HG02938 (cell line): ENCODE results near the gene DYNC1LI1.
A peak's percentile ranks its signal among the peaks of the same experiment; 100 is the strongest.
"Not testable (repeated sequence)": the region's sequence is repeated elsewhere in the genome, so short reads cannot be mapped to it uniquely, and the experiment has no call there.

ENCODE experiments used
- ATAC-seq: cut with Tn5 transposase; IDR thresholded peaks from one replicate; pipeline ENCODE4 v1.9.1; 2021; ENCODE audit warnings: mild to moderate bottlenecking, moderate library complexity; ENCODE audit not compliant: unreplicated experiment

DYNC1LI1 gene

GRCh38 chr3:32540899-32541298 is 29.8 kb downstream of the DYNC1LI1 start:
- no peak for ATAC-seq

DNA sequence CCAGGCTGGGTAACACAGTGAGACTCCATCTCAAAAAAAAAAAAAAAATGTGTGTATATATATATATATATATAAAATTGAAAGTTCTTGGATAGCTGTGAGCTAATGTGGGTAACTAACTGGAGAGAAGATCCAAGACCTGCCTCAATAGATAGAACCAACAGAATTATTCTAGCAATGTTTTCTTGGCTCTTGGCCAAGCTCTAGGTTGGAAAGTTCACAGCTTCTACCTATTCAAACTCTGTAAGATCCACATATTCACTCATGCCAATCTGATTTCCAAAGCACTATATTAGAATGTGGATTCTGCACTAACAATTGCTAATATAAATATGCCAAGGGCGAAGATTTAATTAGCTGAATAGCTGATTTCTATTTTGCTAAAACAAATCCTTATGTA is 38.2 kb downstream of the DYNC1LI1 start:
- ATAC-seq, result no peak

- peak; percentile 51 for ATAC-seq
Observed at GRCh38 chr3:32531010-32531647, 39.5 kb downstream of the DYNC1LI1 start.

DNA sequence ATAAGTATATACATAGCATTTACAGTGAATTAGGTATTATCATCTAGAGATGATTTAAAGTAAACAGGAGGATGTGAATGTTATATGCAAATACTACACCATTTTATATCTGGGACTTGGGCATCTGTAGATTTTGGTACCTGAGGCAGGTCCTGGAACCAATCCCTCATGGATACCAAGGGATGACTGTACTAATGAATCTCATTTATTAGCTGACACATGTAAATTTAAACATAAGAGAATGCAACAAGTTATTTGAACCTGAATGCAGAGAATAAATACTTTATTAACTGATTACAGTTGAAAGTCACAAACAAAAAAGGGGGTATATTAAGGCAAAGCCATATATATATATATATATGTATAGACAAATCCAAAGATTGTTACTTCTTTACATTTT is 44.9 kb downstream of the DYNC1LI1 start:
- no peak for ATAC-seq

DNA sequence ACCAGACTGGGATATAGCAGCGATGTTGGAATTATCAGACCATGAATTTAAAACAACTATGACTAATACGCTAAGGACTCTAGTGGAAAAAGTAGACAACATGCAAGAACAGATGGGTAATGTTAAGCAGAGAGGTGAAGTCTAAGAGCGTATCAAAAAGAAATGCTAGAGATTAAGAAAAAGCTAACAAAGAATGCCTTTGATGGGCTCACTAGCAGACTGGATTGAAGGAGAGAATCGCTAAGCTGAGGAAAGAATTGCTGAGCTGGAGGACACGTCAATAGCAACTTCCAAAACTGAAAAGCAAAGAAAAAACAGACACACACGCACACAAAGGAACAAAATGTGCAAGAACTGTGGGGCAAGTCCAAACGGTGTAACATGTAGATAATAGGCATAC is 48.0 kb downstream of the DYNC1LI1 start:
- no peak for ATAC-seq

DNA sequence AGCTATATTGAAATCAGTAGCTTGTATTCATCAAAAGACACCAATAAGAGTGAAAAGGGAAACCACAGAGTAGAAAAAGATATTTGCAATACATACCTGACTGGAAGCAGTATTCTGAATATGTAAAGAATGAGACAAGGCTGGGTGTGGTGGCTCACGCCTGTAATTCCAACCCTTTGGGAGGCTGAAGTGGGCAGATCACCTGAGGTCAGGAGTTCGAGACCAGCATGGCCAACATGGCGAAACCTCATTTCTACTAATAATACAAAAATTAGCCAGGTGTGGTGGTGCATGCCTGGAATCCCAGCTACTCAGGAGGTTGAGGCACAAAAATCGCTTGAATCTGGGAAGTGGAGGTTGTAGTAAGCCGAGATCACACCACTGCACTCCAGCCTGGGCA is 51.7 kb downstream of the DYNC1LI1 start:
- not testable (repeated sequence) for ATAC-seq

GRCh38 chr3:32516751-32517150 is 53.9 kb downstream of the DYNC1LI1 start:
- ATAC-seq, result peak; percentile 11

DNA sequence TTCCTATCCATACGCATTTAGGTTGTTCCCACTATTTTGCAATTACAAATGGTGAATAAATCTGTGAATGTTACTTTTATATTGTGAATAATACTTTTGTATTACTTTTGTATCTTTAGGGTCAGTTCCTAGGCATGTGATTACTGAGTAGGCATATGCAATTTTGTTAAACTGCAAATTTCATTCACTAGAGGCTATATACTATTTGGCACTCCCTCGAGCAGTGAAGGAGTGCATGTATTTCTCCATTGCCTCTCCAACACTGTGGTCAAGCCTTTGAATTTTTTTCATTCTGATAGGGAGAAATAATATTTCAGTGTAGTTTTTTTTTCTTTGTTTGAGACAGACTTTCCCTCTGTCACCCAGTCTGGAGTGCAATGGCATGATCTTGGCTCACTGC is 59.7 kb downstream of the DYNC1LI1 start:
- no peak for ATAC-seq

DNA sequence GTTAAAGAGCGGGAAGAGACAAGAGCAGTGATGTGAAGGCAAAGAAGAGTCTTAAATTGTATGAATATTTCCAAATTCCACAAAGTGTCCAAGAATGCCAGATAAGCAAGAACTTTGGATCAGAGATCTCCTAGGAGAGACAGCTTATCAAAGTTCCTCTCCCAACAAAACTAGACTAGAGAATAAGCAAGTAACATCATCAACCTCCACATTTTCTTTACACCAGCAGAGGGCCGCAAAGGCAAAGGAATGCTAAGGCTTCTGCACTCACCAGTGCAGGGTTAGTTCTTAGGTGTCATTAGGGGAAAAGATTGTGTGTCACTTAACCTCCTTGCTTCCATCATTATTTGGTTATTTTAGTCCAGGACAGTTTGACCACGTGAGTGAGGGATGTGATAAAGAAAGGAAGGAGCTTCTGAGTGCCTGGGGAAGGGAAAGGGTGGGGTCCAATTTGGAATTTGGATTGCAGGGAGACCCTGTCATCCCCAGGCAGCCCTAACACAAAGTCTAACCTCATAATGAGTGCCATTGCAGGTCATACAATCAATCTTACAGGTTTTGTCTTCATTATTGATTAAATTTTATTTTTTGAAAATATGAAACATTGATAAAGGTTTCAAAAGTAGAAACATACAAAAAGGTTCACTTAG is 60.5 kb downstream of the DYNC1LI1 start:
- ATAC-seq, result peak; percentile 58

DNA sequence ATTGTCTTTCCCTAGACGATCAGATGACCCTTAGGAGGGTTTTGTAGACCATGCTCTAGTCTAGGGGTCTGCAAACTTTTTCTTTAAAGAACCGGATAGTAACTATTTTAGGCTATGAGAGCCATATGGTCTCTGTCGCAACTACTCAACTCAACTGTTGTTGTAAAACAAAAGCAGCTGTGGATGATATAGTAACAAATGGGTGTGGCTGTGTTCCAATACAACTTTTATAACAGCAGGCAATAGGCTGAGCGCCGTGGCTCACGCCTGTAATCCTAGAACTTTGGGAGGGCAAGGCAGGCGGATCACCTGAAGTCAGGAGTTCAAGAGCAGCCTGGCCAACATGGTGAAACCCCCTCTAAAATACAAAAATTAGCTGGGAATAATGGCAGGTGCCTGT is 61.9 kb downstream of the DYNC1LI1 start:
- ATAC-seq, result no peak

DNA sequence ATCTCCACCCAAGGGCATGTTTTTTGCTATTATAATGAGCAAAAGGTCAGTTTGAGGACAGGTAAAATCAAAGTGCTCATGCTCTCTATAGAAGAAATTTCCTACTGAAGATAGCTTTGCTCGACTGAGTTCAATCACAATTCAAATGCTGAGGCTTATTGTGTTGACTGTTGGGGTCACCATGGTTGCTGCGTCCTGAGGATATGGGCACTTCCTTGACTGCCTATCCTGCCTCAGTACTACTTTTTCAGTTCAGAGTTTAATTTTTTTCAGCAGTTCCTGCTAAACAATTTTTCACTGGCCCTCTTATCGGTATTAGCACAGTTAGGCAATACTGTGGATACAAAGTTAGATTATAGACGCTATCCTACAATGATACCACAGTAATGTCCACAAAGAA is 64.2 kb downstream of the DYNC1LI1 start:
- no peak for ATAC-seq

GRCh38 chr3:32502946-32503286 is 67.7 kb downstream of the DYNC1LI1 start:
- no peak for ATAC-seq

GRCh38 chr3:32502118-32502945 is 68.3 kb downstream of the DYNC1LI1 start, which contains the start of gene CMTM6:
Gene CMTM6, minus strand, starts transcription at chr3:32502852. Its CDS starts 107 bp downstream, at chr3:32502745.
- ATAC-seq, result peak; percentile 64

GRCh38 chr3:32501783-32502117 is 68.9 kb downstream of the DYNC1LI1 start:
- peak; percentile 4 for ATAC-seq

GRCh38 chr3:32500880-32501782 is 69.5 kb downstream of the DYNC1LI1 start:
- ATAC-seq, result no peak

DNA sequence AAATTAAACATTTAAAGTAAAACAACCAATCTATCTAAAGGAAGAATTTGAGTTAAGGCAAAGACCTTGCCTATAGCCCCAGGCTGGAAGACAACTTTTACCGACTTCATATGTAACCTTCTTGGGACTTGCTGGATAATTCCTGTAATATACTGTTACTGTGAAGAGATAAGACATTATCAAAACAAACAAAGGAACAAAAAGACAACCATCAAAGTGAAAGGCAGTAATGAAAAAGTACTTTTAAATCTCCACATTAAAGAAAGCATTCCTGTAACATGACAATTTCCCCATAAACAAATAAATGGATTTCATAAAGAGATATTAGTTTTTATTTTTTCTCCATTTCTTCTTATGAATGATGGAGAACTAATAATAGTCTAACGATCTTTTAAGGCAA is 70.4 kb downstream of the DYNC1LI1 start:
- ATAC-seq, result no peak

GRCh38 chr3:32499585-32499984 is 71.1 kb downstream of the DYNC1LI1 start:
- no peak for ATAC-seq

DNA sequence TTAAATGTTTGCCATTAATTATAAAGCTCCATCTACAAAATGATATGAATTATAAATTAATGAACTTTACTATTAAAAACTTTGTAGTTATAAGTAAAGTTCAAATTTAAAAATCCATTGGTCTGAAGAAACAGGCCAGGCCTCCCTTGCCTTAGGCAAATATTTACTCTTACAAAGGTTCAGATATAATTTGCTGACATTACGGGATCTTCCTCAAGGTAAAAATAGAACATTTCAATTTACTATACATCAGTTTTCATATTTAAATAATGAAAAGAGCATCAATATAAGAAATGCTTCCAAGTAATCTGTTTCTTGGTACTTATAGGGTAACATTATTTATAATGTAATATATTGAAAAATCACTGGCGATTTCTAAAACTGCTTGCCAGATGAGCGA is 71.7 kb downstream of the DYNC1LI1 start:
- ATAC-seq, result no peak

GRCh38 chr3:32498252-32498651 is 72.4 kb downstream of the DYNC1LI1 start:
- ATAC-seq, result no peak

DNA sequence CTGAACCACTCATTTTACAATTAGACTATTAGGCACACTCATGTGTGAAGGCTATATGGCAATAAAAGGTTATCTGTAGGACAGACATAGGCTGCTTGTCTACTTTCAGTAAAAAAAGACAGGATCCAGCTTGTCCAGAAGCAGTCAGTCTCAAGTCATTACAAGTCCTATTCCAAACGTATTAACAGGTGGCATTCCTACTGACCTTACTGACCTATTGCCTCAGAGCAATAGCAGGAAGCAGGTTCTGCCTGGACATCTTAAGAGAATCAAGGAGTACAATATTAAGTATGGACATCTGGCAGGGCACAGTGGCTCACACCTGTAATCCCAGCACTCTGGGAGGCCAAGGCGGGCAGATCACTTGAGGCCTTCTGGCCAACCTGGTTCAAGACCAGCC is 75.0 kb downstream of the DYNC1LI1 start:
- ATAC-seq, result no peak

DNA sequence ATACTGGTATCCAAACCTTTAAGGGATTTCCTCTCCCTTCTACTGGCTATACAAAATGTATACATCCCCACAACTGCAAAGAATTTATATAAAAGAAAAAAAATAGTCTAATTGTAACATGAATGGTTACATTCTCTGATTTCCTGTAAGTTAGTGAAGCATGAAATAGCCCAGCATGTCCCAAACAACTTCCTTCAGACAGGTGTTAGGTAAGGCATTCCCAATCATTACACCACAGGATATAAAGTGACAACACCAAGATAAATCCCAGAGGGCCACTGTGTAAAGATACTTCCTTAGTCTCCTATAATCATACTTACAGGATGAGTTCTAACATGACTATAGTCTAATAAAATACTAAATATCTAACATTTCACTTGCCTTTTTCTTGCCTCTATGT is 75.6 kb downstream of the DYNC1LI1 start:
- no peak for ATAC-seq
